PFSK-1 (cell line): ENCODE data around the gene ABCD1.

ENCODE experiments used
- FOXP2 ChIP-seq: optimal IDR thresholded peaks from 2 replicates; pipeline ENCODE3; 2011; ENCODE audit warnings: borderline replicate concordance, control low read depth, inconsistent platforms; ENCODE audit not compliant: insufficient read depth; ENCODE audit errors: extremely low read length, extremely low read depth
- POLR2AphosphoS5 ChIP-seq: IDR thresholded peaks from 2 replicates; pipeline ENCODE4 v1.6.1; 2012; ENCODE audit warnings: low read depth, mild to moderate bottlenecking, control low read depth, low read length, moderate library complexity
- SIN3A ChIP-seq: IDR thresholded peaks from 2 replicates; pipeline ENCODE4 v1.6.1; 2012; ENCODE audit warnings: mild to moderate bottlenecking, low read length, moderate library complexity, borderline replicate concordance; ENCODE audit not compliant: insufficient read depth
- TAF1 ChIP-seq: IDR thresholded peaks from 2 replicates; pipeline ENCODE4 v1.6.1; 2012; ENCODE audit warnings: low read length, control low read depth, borderline replicate concordance; ENCODE audit not compliant: insufficient read depth
- TF ChIP-seq, protein P1 (sequence below), 2 experiments: IDR thresholded peaks; 2 replicates each; pipeline versions ENCODE4 v1.6.1 to v1.8.0; 2011 to 2012; ENCODE audit warnings: low read depth in 2 of 2, low read length in 2 of 2, control low read depth in 1 of 2, inconsistent platforms in 1 of 2, mild to moderate bottlenecking in 1 of 2, moderate library complexity in 1 of 2; ENCODE audit not compliant: insufficient read depth in 1 of 2

ABCD1 gene

DNA sequence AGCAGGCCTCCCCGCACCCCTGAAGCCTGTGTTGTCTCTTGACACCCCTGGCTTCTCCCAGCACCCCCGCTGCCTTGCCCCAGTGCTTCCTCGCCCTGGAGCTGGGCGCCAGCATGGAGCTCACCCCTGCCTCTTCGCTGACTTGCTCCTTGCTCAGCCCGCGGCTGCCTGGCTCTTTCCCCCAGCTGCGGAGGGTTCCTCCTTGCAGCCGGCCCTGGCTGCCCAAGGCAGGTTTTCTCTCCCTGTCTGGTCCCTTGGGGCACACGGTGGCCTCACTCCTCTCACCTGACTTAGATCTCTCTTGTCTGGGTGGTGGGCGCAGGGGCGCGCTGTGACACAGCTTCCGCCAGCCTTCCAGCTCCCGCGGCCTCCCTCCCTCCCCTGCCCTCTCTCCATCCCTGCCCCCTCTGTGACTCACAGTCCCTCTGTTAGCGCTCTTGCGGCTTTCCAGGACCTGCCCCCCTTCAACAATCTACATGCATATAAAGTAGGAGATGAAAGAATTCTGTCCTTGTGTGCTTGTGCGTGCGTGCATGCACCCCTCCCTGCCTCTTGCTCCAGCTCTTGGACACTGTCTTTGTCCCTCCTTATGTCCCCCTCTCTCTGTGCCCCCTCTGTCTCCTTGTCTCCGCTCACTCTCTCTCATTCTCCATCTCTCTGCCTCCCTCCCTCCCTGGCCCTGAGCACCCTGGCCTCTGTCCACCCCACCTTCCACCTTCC lies 41.6 kb downstream of the ABCD1 start:
- no peak for TF ChIP-seq SIN3A
- TF ChIP-seq, protein P1, sequence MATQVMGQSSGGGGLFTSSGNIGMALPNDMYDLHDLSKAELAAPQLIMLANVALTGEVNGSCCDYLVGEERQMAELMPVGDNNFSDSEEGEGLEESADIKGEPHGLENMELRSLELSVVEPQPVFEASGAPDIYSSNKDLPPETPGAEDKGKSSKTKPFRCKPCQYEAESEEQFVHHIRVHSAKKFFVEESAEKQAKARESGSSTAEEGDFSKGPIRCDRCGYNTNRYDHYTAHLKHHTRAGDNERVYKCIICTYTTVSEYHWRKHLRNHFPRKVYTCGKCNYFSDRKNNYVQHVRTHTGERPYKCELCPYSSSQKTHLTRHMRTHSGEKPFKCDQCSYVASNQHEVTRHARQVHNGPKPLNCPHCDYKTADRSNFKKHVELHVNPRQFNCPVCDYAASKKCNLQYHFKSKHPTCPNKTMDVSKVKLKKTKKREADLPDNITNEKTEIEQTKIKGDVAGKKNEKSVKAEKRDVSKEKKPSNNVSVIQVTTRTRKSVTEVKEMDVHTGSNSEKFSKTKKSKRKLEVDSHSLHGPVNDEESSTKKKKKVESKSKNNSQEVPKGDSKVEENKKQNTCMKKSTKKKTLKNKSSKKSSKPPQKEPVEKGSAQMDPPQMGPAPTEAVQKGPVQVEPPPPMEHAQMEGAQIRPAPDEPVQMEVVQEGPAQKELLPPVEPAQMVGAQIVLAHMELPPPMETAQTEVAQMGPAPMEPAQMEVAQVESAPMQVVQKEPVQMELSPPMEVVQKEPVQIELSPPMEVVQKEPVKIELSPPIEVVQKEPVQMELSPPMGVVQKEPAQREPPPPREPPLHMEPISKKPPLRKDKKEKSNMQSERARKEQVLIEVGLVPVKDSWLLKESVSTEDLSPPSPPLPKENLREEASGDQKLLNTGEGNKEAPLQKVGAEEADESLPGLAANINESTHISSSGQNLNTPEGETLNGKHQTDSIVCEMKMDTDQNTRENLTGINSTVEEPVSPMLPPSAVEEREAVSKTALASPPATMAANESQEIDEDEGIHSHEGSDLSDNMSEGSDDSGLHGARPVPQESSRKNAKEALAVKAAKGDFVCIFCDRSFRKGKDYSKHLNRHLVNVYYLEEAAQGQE (IDR thresholded peaks at IDR 0.05; ENCODE audit: insufficient read depth in 1 of 2, low read depth in 2 of 2, low read length in 2 of 2), result no peak
- TF ChIP-seq POLR2AphosphoS5, result no peak
- TF ChIP-seq TAF1, result no peak
- TF ChIP-seq FOXP2, result no peak

DNA sequence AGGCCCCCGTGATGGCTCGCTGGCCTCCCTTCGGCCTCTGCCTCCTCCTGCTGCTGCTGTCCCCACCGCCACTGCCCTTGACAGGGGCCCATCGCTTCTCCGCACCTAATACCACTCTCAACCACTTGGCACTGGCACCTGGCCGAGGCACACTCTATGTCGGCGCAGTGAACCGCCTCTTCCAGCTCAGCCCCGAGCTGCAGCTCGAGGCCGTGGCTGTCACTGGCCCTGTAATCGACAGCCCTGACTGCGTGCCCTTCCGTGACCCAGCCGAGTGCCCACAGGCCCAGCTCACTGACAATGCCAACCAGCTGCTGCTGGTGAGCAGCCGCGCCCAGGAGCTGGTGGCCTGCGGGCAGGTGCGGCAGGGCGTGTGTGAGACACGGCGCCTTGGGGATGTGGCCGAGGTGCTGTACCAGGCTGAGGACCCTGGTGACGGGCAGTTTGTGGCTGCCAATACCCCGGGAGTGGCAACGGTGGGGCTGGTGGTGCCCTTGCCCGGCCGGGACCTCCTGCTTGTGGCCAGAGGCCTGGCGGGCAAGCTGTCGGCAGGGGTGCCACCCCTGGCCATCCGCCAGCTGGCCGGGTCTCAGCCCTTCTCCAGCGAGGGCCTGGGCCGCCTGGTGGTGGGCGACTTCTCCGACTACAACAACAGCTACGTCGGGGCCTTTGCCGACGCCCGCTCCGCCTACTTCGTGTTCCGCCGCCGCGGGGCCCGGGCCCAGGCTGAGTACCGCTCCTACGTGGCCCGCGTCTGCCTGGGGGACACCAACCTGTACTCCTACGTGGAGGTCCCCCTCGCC lies 42.4 kb downstream of the ABCD1 start:
- TF ChIP-seq POLR2AphosphoS5 (no peak), FOXP2 (no peak), TAF1 (no peak), SIN3A (no peak)
- TF ChIP-seq, protein P1 (IDR thresholded peaks at IDR 0.05; ENCODE audit: insufficient read depth in 1 of 2, low read depth in 2 of 2, low read length in 2 of 2), result no peak

DNA sequence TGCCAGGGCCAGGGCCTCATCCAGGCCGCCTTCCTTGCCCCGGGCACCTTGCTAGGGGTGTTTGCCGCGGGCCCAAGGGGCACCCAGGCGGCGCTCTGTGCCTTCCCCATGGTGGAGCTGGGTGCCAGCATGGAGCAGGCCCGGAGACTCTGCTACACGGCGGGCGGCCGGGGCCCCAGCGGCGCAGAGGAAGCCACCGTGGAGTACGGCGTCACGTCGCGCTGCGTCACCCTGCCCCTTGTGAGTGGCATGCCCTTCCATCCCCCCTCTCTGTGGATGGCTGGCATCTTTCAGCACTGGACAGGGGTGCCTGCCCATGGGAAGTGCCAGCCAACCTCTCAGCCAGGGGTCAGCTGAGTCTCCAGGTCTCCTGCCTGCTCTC lies 43.0 kb downstream of the ABCD1 start:
- no peak for TF ChIP-seq SIN3A
- TF ChIP-seq POLR2AphosphoS5, result no peak
- TF ChIP-seq TAF1, result no peak
- TF ChIP-seq FOXP2, result no peak
- TF ChIP-seq, protein P1 (IDR thresholded peaks at IDR 0.05; ENCODE audit: insufficient read depth in 1 of 2, low read depth in 2 of 2, low read length in 2 of 2), result no peak

DNA sequence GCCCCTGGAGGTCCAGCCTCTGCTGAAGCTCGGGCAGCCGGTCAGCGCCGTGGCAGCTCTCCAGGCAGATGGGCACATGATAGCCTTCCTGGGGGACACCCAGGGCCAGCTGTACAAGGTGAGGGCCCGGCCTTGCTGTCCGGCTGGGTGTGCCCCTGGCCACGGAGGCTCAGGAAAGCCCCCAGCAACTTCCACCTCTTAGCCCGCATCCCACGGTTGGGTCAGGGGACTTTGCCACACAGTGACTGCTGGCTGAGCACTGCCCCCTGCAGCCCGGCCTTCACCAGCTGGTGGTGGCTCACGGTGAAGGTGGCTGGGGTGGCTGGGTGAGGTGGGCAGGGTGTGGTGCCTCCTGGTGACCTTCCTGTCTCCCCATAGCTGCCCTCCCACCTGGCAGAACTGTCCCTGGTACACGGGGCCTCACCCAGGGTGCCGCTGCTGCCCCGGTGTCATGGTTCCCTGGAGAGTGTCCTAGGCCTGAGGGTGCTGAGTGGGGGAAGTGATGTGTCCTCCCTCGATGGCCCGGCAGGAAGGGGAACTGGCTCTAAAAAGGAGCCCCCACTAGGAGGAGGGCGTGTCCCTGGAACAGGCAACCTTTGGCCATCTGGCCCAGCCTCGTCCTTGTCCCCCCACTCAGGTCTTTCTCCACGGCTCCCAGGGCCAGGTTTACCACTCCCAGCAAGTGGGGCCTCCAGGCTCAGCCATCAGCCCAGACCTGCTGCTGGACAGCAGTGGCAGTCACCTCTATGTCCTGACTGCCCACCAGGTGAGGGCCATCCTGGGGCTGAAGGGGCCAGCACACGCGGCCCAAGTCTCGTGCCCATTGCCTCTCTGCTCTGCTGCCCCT lies 43.9 kb downstream of the ABCD1 start:
- no peak for TF ChIP-seq FOXP2
- TF ChIP-seq POLR2AphosphoS5, result no peak
- TF ChIP-seq, protein P1 (IDR thresholded peaks at IDR 0.05; ENCODE audit: insufficient read depth in 1 of 2, low read depth in 2 of 2, low read length in 2 of 2), result no peak
- TF ChIP-seq SIN3A, result no peak
- no peak for TF ChIP-seq TAF1
